Mesothelial cell of epicardium (in vitro differentiated cells): ENCODE measurements around the gene RSKR. TPM values are rescaled to one million over a fixed set of nuclear protein-coding genes. Genes with fewer than 3 reads are reported as not detected.
"Not testable (repeated sequence)": the region's sequence is repeated elsewhere in the genome, so short reads cannot be mapped to it uniquely, and the experiment has no call there.

Source experiments
- DNase-seq, 2 experiments: peaks; one replicate each; pipeline ENCODE4 v3.0.0; 2021; ENCODE audit warnings: low spot score in 2 of 2; ENCODE audit not compliant: unreplicated experiment in 2 of 2
- H3K27ac Mint-ChIP-seq: 2 replicates; pipeline ENCODE4 v1.8.0; 2021; ENCODE audit warnings: mixed read lengths
- H3K27me3 Mint-ChIP-seq: 2 replicates; pipeline ENCODE4 v1.8.0; 2021; ENCODE audit warnings: low read depth, mixed read lengths
- H3K36me3 Mint-ChIP-seq: 2 replicates; pipeline ENCODE4 v1.8.0; 2021; ENCODE audit warnings: mixed read lengths
- H3K4me1 Mint-ChIP-seq: 2 replicates; pipeline ENCODE4 v1.8.0; 2021; ENCODE audit warnings: mixed read lengths
- H3K4me3 Mint-ChIP-seq: 2 replicates; pipeline ENCODE4 v1.8.0; 2021; ENCODE audit warnings: mild to moderate bottlenecking, moderate library complexity, mixed read lengths
- H3K9me3 Mint-ChIP-seq: 2 replicates; pipeline ENCODE4 v1.8.0; 2021; ENCODE audit warnings: mixed read lengths
- total RNA-seq: library from RNA; stranded (reverse); gene quantifications from 3 replicates; pipeline ENCODE4 v1.2.1, GENCODE V29; 2021
- TF ChIP-seq, protein P1 (sequence below): fragments of 200-600 bp; sonication (generic); IDR thresholded peaks from one replicate; pipeline ENCODE4 v1.5.0; 2021; ENCODE audit warnings: antibody characterized with exemption; ENCODE audit not compliant: unreplicated experiment

The RSKR gene
- 24.0 to 31.3 TPM (median 26.3 TPM) in 3 replicates for total RNA-seq

DNA sequence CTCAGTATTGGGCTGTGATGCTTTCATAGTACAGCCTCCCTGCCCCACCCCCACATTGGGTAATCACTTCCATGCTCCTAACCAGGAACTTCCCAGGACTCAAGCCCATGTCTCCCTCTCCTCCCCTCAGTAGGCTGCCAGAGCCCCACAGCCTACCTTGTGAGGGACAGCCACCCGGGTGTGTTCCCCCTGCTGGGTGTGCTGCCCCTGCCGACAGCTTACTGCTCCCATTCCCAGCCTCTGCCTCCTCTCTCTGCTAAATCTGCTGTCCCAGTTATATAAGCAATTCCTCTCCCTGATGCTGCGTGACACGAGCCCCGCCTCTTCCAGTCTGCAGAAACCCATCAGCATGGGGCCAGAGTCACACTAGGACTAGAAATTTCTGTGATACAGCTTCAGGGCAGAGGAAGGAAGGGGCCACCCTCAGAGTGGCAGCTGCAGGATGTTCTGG lies at the start of gene RSKR:
RSKR (minus strand) TSS at position 255 of the 451 bp plus-strand sequence; CDS start at position 231, 24 bp downstream.
- Mint-ChIP-seq H3K9me3 (no peaks in the 10 kb centered on the region), H3K36me3 (peaks cover 28% of the 10 kb centered on the region), H3K27ac (no peak within 1 kb of the TSS), H3K27me3 (no peaks in the 10 kb centered on the region), H3K4me1 (no peaks in the 10 kb centered on the region), H3K4me3 (no peak within 1 kb of the TSS)
- TF ChIP-seq, protein P1, sequence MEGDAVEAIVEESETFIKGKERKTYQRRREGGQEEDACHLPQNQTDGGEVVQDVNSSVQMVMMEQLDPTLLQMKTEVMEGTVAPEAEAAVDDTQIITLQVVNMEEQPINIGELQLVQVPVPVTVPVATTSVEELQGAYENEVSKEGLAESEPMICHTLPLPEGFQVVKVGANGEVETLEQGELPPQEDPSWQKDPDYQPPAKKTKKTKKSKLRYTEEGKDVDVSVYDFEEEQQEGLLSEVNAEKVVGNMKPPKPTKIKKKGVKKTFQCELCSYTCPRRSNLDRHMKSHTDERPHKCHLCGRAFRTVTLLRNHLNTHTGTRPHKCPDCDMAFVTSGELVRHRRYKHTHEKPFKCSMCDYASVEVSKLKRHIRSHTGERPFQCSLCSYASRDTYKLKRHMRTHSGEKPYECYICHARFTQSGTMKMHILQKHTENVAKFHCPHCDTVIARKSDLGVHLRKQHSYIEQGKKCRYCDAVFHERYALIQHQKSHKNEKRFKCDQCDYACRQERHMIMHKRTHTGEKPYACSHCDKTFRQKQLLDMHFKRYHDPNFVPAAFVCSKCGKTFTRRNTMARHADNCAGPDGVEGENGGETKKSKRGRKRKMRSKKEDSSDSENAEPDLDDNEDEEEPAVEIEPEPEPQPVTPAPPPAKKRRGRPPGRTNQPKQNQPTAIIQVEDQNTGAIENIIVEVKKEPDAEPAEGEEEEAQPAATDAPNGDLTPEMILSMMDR = no peak
- no peak for DNase-seq

DNA sequence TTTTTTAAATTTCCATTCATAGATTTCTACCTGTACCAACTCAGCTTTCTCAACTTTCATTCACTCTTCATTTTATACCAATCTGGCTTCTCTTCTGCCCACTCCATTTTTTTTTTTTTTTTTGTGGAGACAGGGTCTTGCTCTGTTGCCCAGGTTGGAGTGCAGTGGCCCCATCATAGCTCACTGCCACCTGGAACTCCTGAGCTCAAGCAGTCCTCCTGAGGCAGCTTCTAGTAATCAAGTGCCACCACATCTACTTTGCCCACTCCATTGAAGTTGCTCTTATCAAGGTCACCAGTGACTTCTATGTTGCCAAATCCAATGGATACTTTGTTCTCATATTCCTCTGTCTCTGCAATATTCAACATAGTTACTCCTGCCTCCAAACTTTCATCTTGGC lies 49.7 kb upstream of the RSKR start:
- no peak for DNase-seq
- Mint-ChIP-seq H3K27me3 (no peaks in the 10 kb centered on the region), H3K4me3 (peak overlapping the region; percentile 98), H3K27ac (peak overlapping the region; percentile 100), H3K4me1 (peaks cover 34% of the 10 kb centered on the region), H3K9me3 (peaks cover 6% of the 10 kb centered on the region), H3K36me3 (peaks cover 20% of the 10 kb centered on the region)
- TF ChIP-seq, protein P1 = no peak

GRCh38 chr17:28662527-28662829 lies 48.5 kb upstream of the RSKR start:
- Mint-ChIP-seq H3K27ac (peak overlapping the region; percentile 100), H3K4me1 (peaks cover 34% of the 10 kb centered on the region), H3K36me3 (peaks cover 28% of the 10 kb centered on the region), H3K9me3 (peaks cover 9% of the 10 kb centered on the region), H3K4me3 (peak overlapping the region; percentile 98), H3K27me3 (no peaks in the 10 kb centered on the region)
- TF ChIP-seq, protein P1 = no peak
- DNase-seq = no peak

DNA sequence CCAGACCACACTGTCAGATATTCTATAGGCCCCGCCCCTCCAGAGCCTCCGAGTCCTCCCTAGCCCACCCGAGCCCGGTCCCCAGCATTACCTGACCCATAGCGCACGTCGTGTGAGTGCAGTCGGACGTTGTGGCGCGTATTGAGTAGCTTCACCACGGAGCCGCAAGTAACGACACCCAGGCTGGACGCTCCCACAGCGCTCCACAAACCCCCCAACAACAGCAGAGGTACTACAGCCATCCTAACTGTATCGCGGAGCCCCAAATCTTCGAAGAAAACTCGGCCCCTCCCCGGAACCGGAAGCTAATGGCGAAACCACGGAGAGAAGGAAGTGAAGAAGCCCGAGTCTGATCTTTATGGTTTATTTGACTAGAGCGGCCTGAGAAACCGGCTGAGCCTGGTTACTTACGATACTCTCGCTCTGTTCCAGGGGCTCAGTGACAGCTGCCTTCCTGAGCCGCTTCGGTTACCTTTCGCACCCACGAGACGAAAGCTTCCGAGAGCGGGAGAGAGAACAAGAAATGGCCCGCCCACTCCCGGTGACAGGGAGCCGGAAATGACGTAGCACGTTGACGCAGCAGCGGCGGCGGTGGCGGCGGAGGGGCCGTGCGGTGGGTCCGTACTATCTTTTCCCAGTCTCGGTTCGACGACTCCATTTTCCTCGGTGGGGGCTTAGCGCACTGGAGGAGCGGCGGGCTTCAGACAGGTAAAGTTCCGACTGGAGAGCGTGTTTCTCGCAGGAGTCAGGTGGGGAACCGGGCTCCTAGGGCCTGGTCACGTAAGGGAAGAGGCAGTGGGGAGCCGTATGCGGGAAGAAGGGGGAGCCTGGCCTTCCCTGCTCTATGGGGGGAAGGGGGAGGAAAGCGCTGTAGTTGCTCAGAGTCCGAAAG lies 47.9 kb upstream of the RSKR start, which contains the start of the genes SDF2 and SUPT6H:
SDF2 (minus strand) TSS at position 272 of the 892 bp plus-strand sequence; CDS start at position 242, 30 bp downstream.
SUPT6H (plus strand) TSS at position 571 of the 892 bp plus-strand sequence. CDS start 11,197 bp downstream, outside the sequence.
- H3K4me1 Mint-ChIP-seq = peaks cover 34% of the 10 kb centered on the region
- TF ChIP-seq, protein P1 = no peak
- H3K9me3 Mint-ChIP-seq = peaks cover 9% of the 10 kb centered on the region
- H3K27me3 Mint-ChIP-seq = no peaks in the 10 kb centered on the region
- peak within 1 kb of the TSS; percentile 100 for H3K27ac Mint-ChIP-seq
- peak within 1 kb of the TSS; percentile 98 for H3K4me3 Mint-ChIP-seq
- peaks cover 27% of the 10 kb centered on the region for H3K36me3 Mint-ChIP-seq
- DNase-seq = peak; percentile 83 to 94

- not testable (repeated sequence) for DNase-seq, H3K27me3 Mint-ChIP-seq, H3K27ac Mint-ChIP-seq, H3K9me3 Mint-ChIP-seq
- Mint-ChIP-seq H3K36me3 (peaks cover 30% of the 10 kb centered on the region), H3K4me1 (peaks cover 27% of the 10 kb centered on the region), H3K4me3 (peak overlapping the region; percentile 98)
Measured at GRCh38 chr17:28659497-28659881, 45.5 kb upstream of the RSKR start.

- DNase-seq, H3K27ac Mint-ChIP-seq, H3K9me3 Mint-ChIP-seq, H3K27me3 Mint-ChIP-seq, H3K4me3 Mint-ChIP-seq: not testable (repeated sequence)
- H3K36me3 Mint-ChIP-seq = peaks cover 30% of the 10 kb centered on the region
- peaks cover 25% of the 10 kb centered on the region for H3K4me1 Mint-ChIP-seq
Measured at GRCh38 chr17:28658766-28659496, 44.9 kb upstream of the RSKR start.

- not testable (repeated sequence) for H3K27ac Mint-ChIP-seq, DNase-seq, H3K9me3 Mint-ChIP-seq, H3K4me3 Mint-ChIP-seq, H3K27me3 Mint-ChIP-seq
- H3K4me1 Mint-ChIP-seq = peaks cover 21% of the 10 kb centered on the region
- peaks cover 30% of the 10 kb centered on the region for H3K36me3 Mint-ChIP-seq
Measured at GRCh38 chr17:28658342-28658741, 44.4 kb upstream of the RSKR start.
